ENCODE data around the gene FBLN7. TPM values are rescaled to one million over a fixed set of nuclear protein-coding genes. Genes with fewer than 3 reads are reported as not detected.
"Not testable (repeated sequence)": the region's sequence is repeated elsewhere in the genome, so short reads cannot be mapped to it uniquely, and the experiment has no call there.

FBLN7 gene
- total RNA-seq, 2 donors from 2014 or later: 4.0 to 8.7 TPM

- H3K27ac ChIP-seq (ENCODE audit: low read depth, low read length): no peak overlapping the region
- peaks cover 2% of the 10 kb centered on the region for H3K4me1 Mint-ChIP-seq
- H3K9ac ChIP-seq (ENCODE audit: extremely low read depth, low read length, poor library complexity, severe bottlenecking): no peak overlapping the region
- H3K9me3 Mint-ChIP-seq: peaks cover 13% of the 10 kb centered on the region
- H3K4me3 Mint-ChIP-seq: no peak overlapping the region
- H3K4me3 ChIP-seq (ENCODE audit: low read length): no peak overlapping the region
- H3K4me1 ChIP-seq (ENCODE audit: control insufficient read depth, insufficient read depth, low read length): peaks cover 3% of the 10 kb centered on the region
- DNase-seq: no peak
- no peaks in the 10 kb centered on the region for H3K36me3 Mint-ChIP-seq (ENCODE audit: low read depth)
- no peak overlapping the region for H3K27ac Mint-ChIP-seq
- H3K27me3 ChIP-seq (ENCODE audit: control insufficient read depth, insufficient read depth, low read length, poor library complexity, severe bottlenecking): peaks cover 47% of the 10 kb centered on the region
- peaks cover 7% of the 10 kb centered on the region for H3K9me3 ChIP-seq (ENCODE audit: control insufficient read depth, low read length)
- WGBS, 2 experiments (ENCODE audit: insufficient coverage in 1 of 2, insufficient read length in 1 of 2): 89 to 95% methylated on average over 3 to 5 of the region's 5 CpGs
- peaks cover 54% of the 10 kb centered on the region for H3K27me3 Mint-ChIP-seq (ENCODE audit: insufficient read depth)
- no peaks in the 10 kb centered on the region for H3K36me3 ChIP-seq (ENCODE audit: control insufficient read depth, insufficient read depth, low read length)
- TF ChIP-seq, protein P1, sequence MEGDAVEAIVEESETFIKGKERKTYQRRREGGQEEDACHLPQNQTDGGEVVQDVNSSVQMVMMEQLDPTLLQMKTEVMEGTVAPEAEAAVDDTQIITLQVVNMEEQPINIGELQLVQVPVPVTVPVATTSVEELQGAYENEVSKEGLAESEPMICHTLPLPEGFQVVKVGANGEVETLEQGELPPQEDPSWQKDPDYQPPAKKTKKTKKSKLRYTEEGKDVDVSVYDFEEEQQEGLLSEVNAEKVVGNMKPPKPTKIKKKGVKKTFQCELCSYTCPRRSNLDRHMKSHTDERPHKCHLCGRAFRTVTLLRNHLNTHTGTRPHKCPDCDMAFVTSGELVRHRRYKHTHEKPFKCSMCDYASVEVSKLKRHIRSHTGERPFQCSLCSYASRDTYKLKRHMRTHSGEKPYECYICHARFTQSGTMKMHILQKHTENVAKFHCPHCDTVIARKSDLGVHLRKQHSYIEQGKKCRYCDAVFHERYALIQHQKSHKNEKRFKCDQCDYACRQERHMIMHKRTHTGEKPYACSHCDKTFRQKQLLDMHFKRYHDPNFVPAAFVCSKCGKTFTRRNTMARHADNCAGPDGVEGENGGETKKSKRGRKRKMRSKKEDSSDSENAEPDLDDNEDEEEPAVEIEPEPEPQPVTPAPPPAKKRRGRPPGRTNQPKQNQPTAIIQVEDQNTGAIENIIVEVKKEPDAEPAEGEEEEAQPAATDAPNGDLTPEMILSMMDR (conservative IDR thresholded peaks at IDR 0.05): no peak
Measured at GRCh38 chr2:112136096-112136495, 2.1 kb upstream of the FBLN7 start.

DNA sequence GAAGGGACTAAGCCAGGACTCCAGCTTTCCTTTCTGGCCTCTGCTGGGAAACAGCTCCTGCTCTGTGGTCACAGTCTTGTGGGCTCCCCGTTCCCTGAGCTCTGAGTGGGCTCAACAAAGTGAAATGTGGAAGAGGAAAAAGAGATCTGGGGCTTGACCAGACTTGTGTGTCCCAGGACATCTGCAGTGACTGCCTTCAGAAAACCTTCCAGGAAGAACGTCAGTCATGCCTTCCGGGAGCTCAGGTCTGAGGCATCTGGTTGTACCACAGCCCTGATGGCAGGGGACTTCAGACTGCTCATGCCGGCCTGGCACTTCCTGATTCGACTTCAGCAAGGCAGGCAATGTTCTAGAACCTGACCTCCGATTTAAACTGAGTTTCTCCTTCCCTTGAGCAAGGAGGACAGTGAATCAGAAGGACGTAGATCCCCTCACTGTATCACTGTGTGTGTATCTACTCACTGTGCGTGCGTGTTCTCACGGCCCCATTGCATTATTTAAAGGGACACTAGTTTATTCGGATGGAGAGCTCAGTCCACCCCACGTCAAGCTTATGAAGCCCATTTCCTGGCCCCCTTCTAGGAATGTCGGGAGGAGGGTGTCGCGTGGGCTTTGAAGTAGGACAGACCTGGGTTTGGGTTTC, 548 bp upstream of the FBLN7 start:
- TF ChIP-seq, protein P1 (conservative IDR thresholded peaks at IDR 0.05): no peak
- Mint-ChIP-seq H3K36me3 (ENCODE audit: low read depth) (no peaks in the 10 kb centered on the region), H3K9me3 (peaks cover 11% of the 10 kb centered on the region), H3K4me3 (peak overlapping the region; percentile 70), H3K4me1 (peaks cover 2% of the 10 kb centered on the region), H3K27ac (no peak overlapping the region), H3K27me3 (ENCODE audit: insufficient read depth) (peaks cover 70% of the 10 kb centered on the region)
- 56 to 65% methylated on average over 11 to 15 of the region's 15 CpGs for WGBS, 2 experiments (ENCODE audit: insufficient coverage in 1 of 2, insufficient read length in 1 of 2)
- H3K9ac ChIP-seq (ENCODE audit: extremely low read depth, low read length, poor library complexity, severe bottlenecking): peak overlapping the region; percentile 11
- peaks cover 62% of the 10 kb centered on the region for H3K27me3 ChIP-seq (ENCODE audit: control insufficient read depth, insufficient read depth, low read length, poor library complexity, severe bottlenecking)
- DNase-seq: no peak
- no peak overlapping the region for H3K27ac ChIP-seq (ENCODE audit: low read depth, low read length)
- H3K36me3 ChIP-seq (ENCODE audit: control insufficient read depth, insufficient read depth, low read length): no peaks in the 10 kb centered on the region
- peak overlapping the region; percentile 79 for H3K4me3 ChIP-seq (ENCODE audit: low read length)
- H3K4me1 ChIP-seq (ENCODE audit: control insufficient read depth, insufficient read depth, low read length): peaks cover 3% of the 10 kb centered on the region
- H3K9me3 ChIP-seq (ENCODE audit: control insufficient read depth, low read length): peaks cover 3% of the 10 kb centered on the region

DNA sequence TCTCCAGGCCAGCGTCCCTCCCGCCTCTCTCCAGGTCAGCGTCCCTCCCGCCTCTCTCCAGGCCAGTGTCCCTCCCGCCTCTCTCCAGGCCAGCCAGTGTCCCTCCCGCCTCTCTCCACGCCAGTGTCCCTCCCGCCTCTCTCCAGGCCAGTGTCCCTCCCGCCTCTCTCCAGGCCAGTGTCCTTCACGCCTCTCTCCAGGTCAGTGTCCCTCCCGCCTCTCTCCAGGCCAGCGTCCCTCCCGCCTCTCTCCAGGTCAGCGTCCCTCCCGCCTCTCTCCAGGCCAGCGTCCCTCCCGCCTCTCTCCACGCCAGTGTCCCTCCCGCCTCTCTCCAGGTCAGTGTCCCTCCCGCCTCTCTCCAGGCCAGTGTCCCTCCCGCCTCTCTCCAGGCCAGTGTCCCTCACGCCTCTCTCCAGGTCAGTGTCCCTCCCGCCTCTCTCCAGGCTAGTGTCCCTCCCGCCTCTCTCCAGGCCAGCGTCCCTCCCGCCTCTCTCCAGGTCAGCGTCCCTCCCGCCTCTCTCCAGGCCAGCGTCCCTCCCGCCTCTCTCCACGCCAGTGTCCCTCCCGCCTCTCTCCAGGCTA, 939 bp downstream of the FBLN7 start:
- H3K9ac ChIP-seq (ENCODE audit: extremely low read depth, low read length, poor library complexity, severe bottlenecking): not testable (repeated sequence)
- WGBS, 2 experiments (ENCODE audit: insufficient coverage in 1 of 2, insufficient read length in 1 of 2): 1% methylated on average over 9 of the region's 32 CpGs; no CpG with 5 or more reads in 1 of the 2 experiments

GRCh38 chr2:112139661-112140204, 1.5 kb downstream of the FBLN7 start:
- H3K4me1 ChIP-seq (ENCODE audit: control insufficient read depth, insufficient read depth, low read length); H3K4me1 Mint-ChIP-seq; H3K27ac ChIP-seq (ENCODE audit: low read depth, low read length); H3K9me3 ChIP-seq (ENCODE audit: control insufficient read depth, low read length); H3K36me3 Mint-ChIP-seq (ENCODE audit: low read depth); DNase-seq; H3K9me3 Mint-ChIP-seq; H3K36me3 ChIP-seq (ENCODE audit: control insufficient read depth, insufficient read depth, low read length); H3K9ac ChIP-seq (ENCODE audit: extremely low read depth, low read length, poor library complexity, severe bottlenecking); H3K27ac Mint-ChIP-seq: not testable (repeated sequence)
- WGBS, 2 experiments (ENCODE audit: insufficient coverage in 1 of 2, insufficient read length in 1 of 2): 2 to 6% methylated on average over 8 to 35 of the region's 38 CpGs
- H3K27me3 Mint-ChIP-seq (ENCODE audit: insufficient read depth): peaks cover 71% of the 10 kb centered on the region
- Histone ChIP-seq H3K27me3 (ENCODE audit: control insufficient read depth, insufficient read depth, low read length, poor library complexity, severe bottlenecking) (peaks cover 68% of the 10 kb centered on the region), H3K4me3 (ENCODE audit: low read length) (peak overlapping the region; percentile 56)
- H3K4me3 Mint-ChIP-seq: peak overlapping the region; percentile 70

More for the DNA sequence above, 939 bp downstream of the FBLN7 start:
- H3K9me3 Mint-ChIP-seq; H3K4me1 Mint-ChIP-seq; H3K9me3 ChIP-seq (ENCODE audit: control insufficient read depth, low read length); DNase-seq; H3K36me3 ChIP-seq (ENCODE audit: control insufficient read depth, insufficient read depth, low read length); H3K27ac ChIP-seq (ENCODE audit: low read depth, low read length); H3K4me1 ChIP-seq (ENCODE audit: control insufficient read depth, insufficient read depth, low read length); H3K36me3 Mint-ChIP-seq (ENCODE audit: low read depth); H3K27ac Mint-ChIP-seq: not testable (repeated sequence)
- peak overlapping the region; percentile 70 for H3K4me3 Mint-ChIP-seq
- peaks cover 68% of the 10 kb centered on the region for H3K27me3 ChIP-seq (ENCODE audit: control insufficient read depth, insufficient read depth, low read length, poor library complexity, severe bottlenecking)
- H3K4me3 ChIP-seq (ENCODE audit: low read length): peak overlapping the region; percentile 79
- peaks cover 70% of the 10 kb centered on the region for H3K27me3 Mint-ChIP-seq (ENCODE audit: insufficient read depth)

Measured in endodermal cell (in vitro differentiated cells).